ENCODE data around the gene TNS1.

Gene TNS1

GRCh38 chr2:217843324-217843723, 159.5 kb downstream of the TNS1 start:
- DNase-seq: no peak

GRCh38 chr2:217842017-217842416, 160.8 kb downstream of the TNS1 start:
- no peak for DNase-seq

- no peak for DNase-seq
Measured at GRCh38 chr2:217840522-217840921, 162.3 kb downstream of the TNS1 start.

- no peak for DNase-seq
Measured at GRCh38 chr2:217839750-217840107, 163.1 kb downstream of the TNS1 start.

- DNase-seq: no peak
Measured at GRCh38 chr2:217839073-217839749, 163.6 kb downstream of the TNS1 start.

- no peak for DNase-seq
Measured at GRCh38 chr2:217838409-217838831, 164.4 kb downstream of the TNS1 start.

GRCh38 chr2:217837530-217837929, 165.3 kb downstream of the TNS1 start:
- DNase-seq: no peak

GRCh38 chr2:217836901-217837491, 165.8 kb downstream of the TNS1 start:
- DNase-seq: no peak

- DNase-seq: no peak
Measured at GRCh38 chr2:217835931-217836891, 166.6 kb downstream of the TNS1 start.

- no peak for DNase-seq
Measured at GRCh38 chr2:217834744-217835513, 167.9 kb downstream of the TNS1 start.

GRCh38 chr2:217834057-217834620, 168.7 kb downstream of the TNS1 start:
- DNase-seq: no peak

GRCh38 chr2:217833439-217833838, 169.4 kb downstream of the TNS1 start:
- no peak for DNase-seq

GRCh38 chr2:217832987-217833386, 169.8 kb downstream of the TNS1 start:
- no peak for DNase-seq

GRCh38 chr2:217832115-217832514, 170.7 kb downstream of the TNS1 start:
- DNase-seq: no peak

- no peak for DNase-seq
Measured at GRCh38 chr2:217831306-217831705, 171.5 kb downstream of the TNS1 start.

- DNase-seq: no peak
Measured at GRCh38 chr2:217830807-217831206, 172.0 kb downstream of the TNS1 start.

GRCh38 chr2:217830061-217830460, 172.7 kb downstream of the TNS1 start:
- DNase-seq: no peak

- DNase-seq: no peak
Measured at GRCh38 chr2:217829420-217829819, 173.4 kb downstream of the TNS1 start.

GRCh38 chr2:217828336-217828735, 174.5 kb downstream of the TNS1 start:
- no peak for DNase-seq

- DNase-seq: no peak
Measured at GRCh38 chr2:217827430-217828201, 175.2 kb downstream of the TNS1 start.

- no peak for DNase-seq
Measured at GRCh38 chr2:217826991-217827390, 175.8 kb downstream of the TNS1 start.

GRCh38 chr2:217826520-217826919, 176.3 kb downstream of the TNS1 start:
- no peak for DNase-seq
